ENCODE measurements around the gene PPOX.

- TF ChIP-seq POLR2A (IDR thresholded peaks at IDR 0.05; ENCODE audit: low read length) (no peak), GATA1 (IDR thresholded peaks at IDR 0.05; ENCODE audit: low read depth, low read length) (no peak)
Measured at GRCh38 chr1:161196521-161197451, 30.6 kb downstream of the PPOX start.

Data from erythroblast (primary cell).